Skeletal muscle cell (primary cell): ENCODE data around the gene RBM45.
"Not testable (repeated sequence)": the region's sequence is repeated elsewhere in the genome, so short reads cannot be mapped to it uniquely, and the experiment has no call there.

Experiments
- DNase-seq: peaks from one replicate; pipeline ENCODE4 v3.0.0-alpha.2; 2010; ENCODE audit warnings: low read depth
- H3K4me3 ChIP-seq: 2 replicates; pipeline ENCODE4 v1.5.1; 2011; ENCODE audit warnings: low read depth, mild to moderate bottlenecking, control low read depth, low read length, moderate library complexity

RBM45 gene

GRCh38 chr2:178112202-178113152 lies at the start of gene RBM45:
TSS of gene RBM45 (plus strand) at chr2:178112437. CDS start at chr2:178112547, 110 bp downstream.
- peak; percentile 76 for DNase-seq
- peak within 1 kb of the TSS; percentile 87 for H3K4me3 ChIP-seq

DNA sequence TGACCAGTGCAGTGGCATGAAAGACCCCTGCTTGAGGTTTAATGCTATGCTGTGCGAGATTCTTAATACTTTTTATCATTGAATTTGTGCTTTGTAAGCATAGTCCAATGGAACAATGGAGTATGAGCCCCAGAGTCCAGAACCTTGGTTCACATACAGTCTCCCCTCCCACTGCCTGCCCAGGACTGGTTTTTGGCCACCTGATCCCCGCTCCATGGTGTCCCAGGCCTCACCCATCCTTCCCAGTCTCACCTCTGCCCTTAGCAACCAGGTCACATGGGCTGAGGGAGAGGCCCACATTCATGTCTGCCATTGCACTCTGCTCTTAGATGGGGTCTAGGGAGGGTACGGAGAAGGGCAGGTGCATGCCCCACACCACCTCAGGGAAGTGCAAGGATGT lies 45.9 kb upstream of the RBM45 start:
- no peak overlapping the region for H3K4me3 ChIP-seq
- DNase-seq, result no peak

GRCh38 chr2:178066890-178067669 lies 45.2 kb upstream of the RBM45 start:
- DNase-seq, result no peak
- H3K4me3 ChIP-seq, result no peak overlapping the region

GRCh38 chr2:178068823-178069454 lies 43.3 kb upstream of the RBM45 start:
- no peak for DNase-seq
- H3K4me3 ChIP-seq, result no peak overlapping the region

- H3K4me3 ChIP-seq, result no peak overlapping the region
- DNase-seq, result no peak
Observed at GRCh38 chr2:178069551-178069950, 42.7 kb upstream of the RBM45 start.

- no peak overlapping the region for H3K4me3 ChIP-seq
- DNase-seq, result no peak
Observed at GRCh38 chr2:178070824-178071223, 41.4 kb upstream of the RBM45 start.

GRCh38 chr2:178072000-178072382 lies 40.2 kb upstream of the RBM45 start:
- peak overlapping the region; percentile 56 for H3K4me3 ChIP-seq
- DNase-seq, result no peak

DNA sequence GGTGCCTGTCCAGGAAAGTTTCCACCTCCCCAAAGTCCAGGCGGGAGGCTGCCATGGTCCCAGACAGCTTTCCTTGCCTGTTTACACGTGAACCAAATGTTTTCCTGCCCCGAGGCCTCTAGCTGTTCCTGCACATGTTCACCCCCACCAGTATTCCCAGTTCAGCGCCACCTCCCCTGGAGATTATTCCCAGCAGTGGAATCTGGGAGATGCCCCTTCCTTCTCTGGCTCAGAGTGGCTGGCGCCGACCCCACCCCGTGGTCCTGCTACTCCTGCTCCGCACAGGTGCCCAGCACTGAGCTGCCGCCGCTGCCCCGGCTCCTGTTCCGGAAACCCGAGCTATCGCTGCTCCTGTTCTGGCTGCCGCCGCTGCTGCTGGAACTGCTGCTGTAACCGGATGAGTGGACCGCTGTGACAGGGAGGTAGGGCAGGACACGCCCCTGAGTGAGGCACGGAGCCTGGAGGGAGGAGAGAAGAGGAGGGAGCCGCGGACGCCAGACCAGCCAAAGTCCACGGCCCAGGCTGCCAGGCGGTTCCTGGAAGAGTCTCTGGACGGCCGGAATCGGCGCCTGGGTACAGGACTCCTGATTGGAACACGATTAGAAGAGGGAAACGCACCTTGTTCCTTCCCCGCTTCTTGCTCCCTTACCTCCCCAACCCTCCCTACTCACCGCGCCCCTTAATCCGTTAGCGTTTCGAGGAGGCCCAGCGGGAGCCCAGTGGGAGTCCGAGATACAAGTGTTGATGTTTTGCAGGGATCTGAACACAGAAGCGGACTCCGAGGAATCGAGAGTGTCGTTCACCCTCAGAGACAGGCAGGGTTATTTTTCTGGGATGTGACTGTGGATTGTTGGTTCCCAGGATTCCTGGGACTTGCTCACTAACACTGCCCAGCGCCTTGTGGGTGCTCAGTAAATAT lies 39.6 kb upstream of the RBM45 start, which contains the start of gene PDE11A:
TSS of gene PDE11A (minus strand) at position 395 of the 919 bp plus-strand sequence. CDS start at position 55, 340 bp downstream.
- peak within 1 kb of the TSS; percentile 56 for H3K4me3 ChIP-seq
- peak; percentile 36 for DNase-seq

GRCh38 chr2:178074123-178075005 lies 37.9 kb upstream of the RBM45 start:
- no peak for DNase-seq
- no peak overlapping the region for H3K4me3 ChIP-seq

DNA sequence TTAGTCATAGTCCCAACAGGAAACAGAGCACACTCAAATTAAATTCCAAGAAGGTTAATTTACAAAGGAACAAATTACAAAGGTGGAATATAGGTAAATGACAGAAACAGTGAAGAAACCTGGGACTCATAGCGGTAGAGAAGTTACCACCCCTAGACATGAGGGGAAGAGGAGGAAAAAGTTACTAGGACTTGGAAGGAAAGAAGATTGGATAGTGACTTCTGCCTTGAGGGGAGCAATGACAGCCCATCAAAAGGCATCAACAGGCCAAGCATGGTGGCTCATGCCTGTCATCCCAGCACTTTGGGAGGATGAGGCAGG lies 37.3 kb upstream of the RBM45 start:
- H3K4me3 ChIP-seq, result no peak overlapping the region
- DNase-seq, result no peak

GRCh38 chr2:178076130-178076529 lies 36.1 kb upstream of the RBM45 start:
- no peak for DNase-seq

DNA sequence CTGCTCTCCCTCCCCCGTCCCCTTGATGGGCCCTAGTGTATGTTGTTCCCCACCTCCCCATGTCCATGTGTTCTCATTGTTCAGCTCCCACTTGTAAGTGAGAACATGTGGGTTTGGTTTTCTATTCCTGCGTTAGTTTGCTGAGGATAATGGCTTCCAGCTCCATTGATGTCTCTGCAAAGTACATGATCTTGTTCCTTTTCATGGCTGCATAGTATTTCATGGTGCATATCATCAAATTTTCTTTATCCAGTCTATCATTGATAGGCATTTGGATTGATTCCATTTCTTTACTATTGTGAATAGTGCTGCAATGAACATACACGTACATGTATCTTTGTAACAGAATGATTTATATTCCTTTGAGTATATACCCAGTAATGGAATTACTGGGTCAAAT lies 33.0 kb upstream of the RBM45 start:
- not testable (repeated sequence) for DNase-seq, H3K4me3 ChIP-seq

More at GRCh38 chr2:178076130-178076529, 36.1 kb upstream of the RBM45 start:
- no peak overlapping the region for H3K4me3 ChIP-seq

- no peak overlapping the region for H3K4me3 ChIP-seq
- no peak for DNase-seq
Observed at GRCh38 chr2:178082408-178083045, 29.7 kb upstream of the RBM45 start.

DNA sequence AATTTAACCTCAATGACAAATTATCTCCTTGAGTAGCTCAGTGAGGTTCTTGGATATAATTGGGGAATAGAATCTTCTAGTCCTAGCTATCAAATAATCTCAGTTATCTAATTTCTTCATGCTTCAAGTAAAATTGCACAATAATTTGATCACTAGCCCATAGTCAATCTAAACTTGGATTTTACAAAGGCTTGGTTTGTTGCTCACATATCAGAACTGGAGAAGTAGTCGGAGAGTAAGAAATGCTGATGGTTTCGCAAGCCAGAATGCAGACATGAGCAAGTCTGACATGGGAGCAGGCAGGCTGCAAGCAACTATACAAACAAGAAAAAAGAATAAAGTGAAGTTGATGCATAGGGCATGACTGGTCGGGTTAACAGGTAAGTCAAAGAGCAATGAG lies 28.0 kb upstream of the RBM45 start:
- peak; percentile 10 for DNase-seq
- H3K4me3 ChIP-seq, result no peak overlapping the region

DNA sequence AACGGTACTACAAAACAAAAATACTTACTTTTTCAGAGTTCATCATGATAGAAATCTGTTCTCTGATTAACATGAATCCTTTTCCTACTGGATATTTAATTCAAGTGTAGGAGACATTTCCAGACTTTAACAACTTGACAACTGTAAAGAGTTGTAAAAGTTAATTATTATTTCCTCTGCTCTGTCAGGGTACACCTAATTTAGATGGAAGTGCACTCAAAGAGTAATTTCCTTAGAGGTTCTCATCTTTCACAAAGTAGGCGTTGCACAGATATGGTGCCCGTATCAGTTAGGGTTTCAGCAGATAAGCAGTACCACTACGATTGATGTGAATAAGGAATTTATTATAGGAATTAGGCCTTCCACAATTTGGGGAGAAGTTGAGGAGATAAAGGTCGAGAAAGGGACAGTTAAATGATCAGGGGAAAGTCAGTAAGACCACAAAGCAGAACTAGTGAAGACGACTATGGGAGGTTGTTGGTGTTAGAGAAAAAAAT lies 23.4 kb upstream of the RBM45 start:
- DNase-seq, result no peak
- H3K4me3 ChIP-seq, result no peak overlapping the region

GRCh38 chr2:178093471-178093870 lies 18.8 kb upstream of the RBM45 start:
- no peak for DNase-seq

GRCh38 chr2:178101321-178102079 lies 10.7 kb upstream of the RBM45 start:
- DNase-seq, result no peak

More at GRCh38 chr2:178093471-178093870, 18.8 kb upstream of the RBM45 start:
- no peak overlapping the region for H3K4me3 ChIP-seq

More at GRCh38 chr2:178101321-178102079, 10.7 kb upstream of the RBM45 start:
- H3K4me3 ChIP-seq, result no peak overlapping the region
